Measurements from ENCODE around the gene ANKMY1. TPM values are rescaled to one million over a fixed set of nuclear protein-coding genes. Genes with fewer than 3 reads are reported as not detected.

ANKMY1 gene
- total and polyA plus RNA-seq, 4 donors, result 7.8 to 27.5 (median 13.4) TPM

DNA sequence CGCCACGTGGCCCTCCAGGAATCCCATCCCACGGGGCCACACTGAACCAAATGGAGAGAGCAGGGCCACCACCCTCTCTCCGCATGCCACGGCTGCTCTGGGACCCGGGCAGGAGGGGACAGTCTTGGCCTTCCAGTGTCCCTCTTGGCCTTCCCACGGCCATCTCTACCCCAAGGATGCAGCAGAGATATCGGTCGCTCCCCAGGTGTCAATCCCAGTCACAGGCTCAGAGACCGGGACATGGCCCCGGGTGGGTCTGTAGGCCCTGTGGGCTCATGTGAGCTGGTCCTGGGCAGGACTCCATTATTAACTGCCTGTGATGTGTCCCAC is 44.0 kb upstream of the ANKMY1 start:
- DNase-seq (ENCODE audit: low read depth in 4 of 6, low spot score in 6 of 6), result no peak
- Histone ChIP-seq H3K27ac (ENCODE audit: low read depth, low read length) (no peak overlapping the region), H3K4me1 (ENCODE audit: control insufficient read depth, insufficient read depth, low read length) (peaks cover 14% of the 10 kb centered on the region), H3K27me3 (ENCODE audit: control insufficient read depth, insufficient read depth, low read length) (no peaks in the 10 kb centered on the region), H3K9me3 (ENCODE audit: control insufficient read depth, insufficient read depth, low read length) (no peaks in the 10 kb centered on the region), H3K4me3 (ENCODE audit: low read depth, low read length) (no peak overlapping the region), H3K36me3 (ENCODE audit: control insufficient read depth, insufficient read depth, low read length) (peaks cover 72% of the 10 kb centered on the region)
- WGBS (ENCODE audit: insufficient coverage), result 91% methylated on average over 11 of the region's 11 CpGs

DNA sequence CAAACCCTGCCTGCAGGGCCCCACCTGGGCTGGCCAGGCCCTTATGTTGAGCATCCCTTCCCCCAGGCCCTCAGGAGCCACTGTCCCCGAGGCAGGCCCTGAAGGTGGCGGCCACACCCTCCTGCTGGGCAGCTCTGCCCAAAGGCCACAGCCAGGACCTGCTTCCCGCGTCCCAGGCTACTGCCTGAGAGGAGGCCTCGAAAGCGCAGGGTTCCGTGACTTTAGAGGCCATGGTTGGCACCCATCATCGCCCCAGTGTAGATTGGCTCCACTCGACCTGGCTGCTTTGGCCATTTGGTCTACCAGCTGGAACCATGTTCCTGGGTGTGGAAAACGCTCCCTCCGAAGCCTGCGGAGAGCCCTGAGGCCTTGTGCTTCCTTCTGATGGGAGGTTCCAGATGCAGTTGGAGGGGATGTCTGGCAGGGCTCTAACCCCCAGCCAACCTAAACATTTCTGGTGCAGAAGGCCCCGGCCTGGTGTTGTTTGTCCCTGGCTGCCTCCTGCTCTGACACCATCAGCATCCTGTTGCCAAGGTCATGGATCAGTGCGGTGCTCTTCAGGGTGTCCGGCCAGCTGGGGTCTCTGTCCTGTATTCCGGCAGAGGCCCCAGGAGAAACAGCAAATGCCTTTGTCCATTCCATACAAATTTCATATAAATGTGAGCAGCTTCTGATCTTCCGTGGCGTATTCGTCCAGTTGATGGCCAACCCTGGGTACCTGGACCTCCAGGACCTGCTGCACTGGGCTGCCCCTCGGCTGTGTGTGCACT is 43.5 kb upstream of the ANKMY1 start:
- H3K27ac ChIP-seq (ENCODE audit: low read depth, low read length), result no peak overlapping the region
- 86% methylated on average over 20 of the region's 20 CpGs for WGBS (ENCODE audit: insufficient coverage)
- no peaks in the 10 kb centered on the region for H3K9me3 ChIP-seq (ENCODE audit: control insufficient read depth, insufficient read depth, low read length)
- peaks cover 19% of the 10 kb centered on the region for H3K4me1 ChIP-seq (ENCODE audit: control insufficient read depth, insufficient read depth, low read length)
- no peak for DNase-seq (ENCODE audit: low read depth in 4 of 6, low spot score in 6 of 6)
- peaks cover 78% of the 10 kb centered on the region for H3K36me3 ChIP-seq (ENCODE audit: control insufficient read depth, insufficient read depth, low read length)
- no peaks in the 10 kb centered on the region for H3K27me3 ChIP-seq (ENCODE audit: control insufficient read depth, insufficient read depth, low read length)
- H3K4me3 ChIP-seq (ENCODE audit: low read depth, low read length), result no peak overlapping the region

DNA sequence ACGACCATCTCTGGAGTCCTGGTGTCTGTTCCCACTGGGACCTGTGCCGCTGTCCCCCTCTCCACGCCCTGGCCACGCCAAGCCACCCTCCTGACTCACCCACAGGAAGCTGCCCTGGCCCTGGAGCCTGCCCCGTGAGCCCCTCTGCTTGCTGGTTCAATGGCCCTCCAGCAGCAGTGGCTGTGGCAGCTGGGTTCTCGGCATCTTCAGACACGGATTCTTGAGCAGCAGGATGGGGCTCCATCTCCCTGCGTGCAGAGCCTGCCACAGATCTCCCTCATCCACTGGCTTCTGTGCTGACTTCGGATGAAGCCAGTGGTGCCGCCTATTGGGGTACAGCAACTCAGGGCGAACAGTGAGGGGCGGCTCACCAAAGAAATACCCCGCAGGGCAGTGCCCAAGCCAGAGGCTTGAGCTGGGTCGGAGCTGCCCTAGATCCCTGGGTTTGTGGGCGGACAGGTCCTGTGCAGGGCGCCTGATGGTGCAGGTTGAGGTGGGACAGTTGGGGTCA is 42.7 kb upstream of the ANKMY1 start:
- 95% methylated on average over 16 of the region's 16 CpGs for WGBS (ENCODE audit: insufficient coverage)
- Histone ChIP-seq H3K4me1 (ENCODE audit: control insufficient read depth, insufficient read depth, low read length) (peaks cover 26% of the 10 kb centered on the region), H3K36me3 (ENCODE audit: control insufficient read depth, insufficient read depth, low read length) (peaks cover 85% of the 10 kb centered on the region), H3K4me3 (ENCODE audit: low read depth, low read length) (no peak overlapping the region), H3K9me3 (ENCODE audit: control insufficient read depth, insufficient read depth, low read length) (no peaks in the 10 kb centered on the region), H3K27me3 (ENCODE audit: control insufficient read depth, insufficient read depth, low read length) (no peaks in the 10 kb centered on the region), H3K27ac (ENCODE audit: low read depth, low read length) (no peak overlapping the region)
- DNase-seq (ENCODE audit: low read depth in 4 of 6, low spot score in 6 of 6), result no peak

DNA sequence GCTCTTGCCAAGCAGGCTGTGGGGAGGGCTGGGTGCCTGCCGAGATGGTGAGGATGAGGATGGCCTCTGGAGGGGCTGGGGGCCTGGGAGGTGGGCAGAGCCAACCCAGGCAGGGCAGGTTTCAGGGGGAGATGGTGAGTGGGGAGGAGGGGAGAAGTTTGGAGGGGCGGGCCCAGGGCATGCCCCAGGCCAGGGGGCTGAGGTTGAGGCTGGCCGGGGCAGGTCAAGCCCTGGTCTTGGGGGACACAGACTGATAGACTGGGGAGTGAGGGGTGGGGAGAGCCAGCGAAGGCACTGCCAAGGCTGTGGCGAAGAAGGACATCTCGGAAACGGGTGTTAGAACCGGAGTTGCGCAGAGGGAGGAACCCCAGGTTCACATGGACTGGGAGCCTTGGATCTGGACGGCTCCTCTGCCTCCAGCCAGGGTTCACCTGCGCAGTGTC is 41.4 kb upstream of the ANKMY1 start:
- 97% methylated on average over 9 of the region's 11 CpGs for WGBS (ENCODE audit: insufficient coverage)
- peaks cover 32% of the 10 kb centered on the region for H3K4me1 ChIP-seq (ENCODE audit: control insufficient read depth, insufficient read depth, low read length)
- DNase-seq (ENCODE audit: low read depth in 4 of 6, low spot score in 6 of 6), result no peak
- H3K27me3 ChIP-seq (ENCODE audit: control insufficient read depth, insufficient read depth, low read length), result no peaks in the 10 kb centered on the region
- peaks cover 98% of the 10 kb centered on the region for H3K36me3 ChIP-seq (ENCODE audit: control insufficient read depth, insufficient read depth, low read length)
- H3K9me3 ChIP-seq (ENCODE audit: control insufficient read depth, insufficient read depth, low read length), result no peaks in the 10 kb centered on the region
- no peak overlapping the region for H3K4me3 ChIP-seq (ENCODE audit: low read depth, low read length)
- no peak overlapping the region for H3K27ac ChIP-seq (ENCODE audit: low read depth, low read length)

DNA sequence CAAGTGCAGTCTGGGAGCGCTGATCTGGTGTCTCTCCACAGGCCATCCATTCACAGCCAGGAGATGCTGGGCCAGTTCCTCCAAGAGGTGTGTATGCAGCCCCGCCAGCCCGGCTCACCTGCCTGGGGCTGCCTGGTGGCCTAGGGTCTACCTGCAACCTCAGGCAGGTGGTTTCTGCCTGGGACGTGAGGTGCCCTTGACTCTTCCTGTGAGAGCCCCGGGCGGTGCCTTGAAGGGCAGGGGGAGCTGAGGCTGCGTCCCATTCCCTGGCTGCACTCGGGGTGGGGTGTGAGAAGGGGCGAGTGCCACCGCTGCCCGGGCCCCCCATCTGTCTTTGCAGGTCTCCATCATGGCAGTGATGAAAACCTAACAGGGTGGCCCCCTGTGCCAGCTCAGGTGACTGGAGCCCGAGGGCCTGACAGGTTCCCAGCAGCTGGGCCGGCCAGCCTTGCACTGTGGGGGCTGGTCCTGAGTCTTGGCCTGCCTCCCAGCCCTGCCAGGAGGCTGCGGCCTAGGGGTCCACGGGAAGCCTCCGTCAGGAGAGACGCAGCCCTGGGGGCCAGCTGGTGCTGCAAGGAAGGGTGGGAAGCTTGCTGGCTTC is 40.6 kb upstream of the ANKMY1 start:
- Histone ChIP-seq H3K36me3 (ENCODE audit: control insufficient read depth, insufficient read depth, low read length) (peaks cover 98% of the 10 kb centered on the region), H3K9me3 (ENCODE audit: control insufficient read depth, insufficient read depth, low read length) (no peaks in the 10 kb centered on the region), H3K27me3 (ENCODE audit: control insufficient read depth, insufficient read depth, low read length) (no peaks in the 10 kb centered on the region), H3K4me3 (ENCODE audit: low read depth, low read length) (no peak overlapping the region), H3K27ac (ENCODE audit: low read depth, low read length) (no peak overlapping the region), H3K4me1 (ENCODE audit: control insufficient read depth, insufficient read depth, low read length) (peaks cover 38% of the 10 kb centered on the region)
- WGBS (ENCODE audit: insufficient coverage), result 93% methylated on average over 17 of the region's 17 CpGs
- no peak for DNase-seq (ENCODE audit: low read depth in 4 of 6, low spot score in 6 of 6)

DNA sequence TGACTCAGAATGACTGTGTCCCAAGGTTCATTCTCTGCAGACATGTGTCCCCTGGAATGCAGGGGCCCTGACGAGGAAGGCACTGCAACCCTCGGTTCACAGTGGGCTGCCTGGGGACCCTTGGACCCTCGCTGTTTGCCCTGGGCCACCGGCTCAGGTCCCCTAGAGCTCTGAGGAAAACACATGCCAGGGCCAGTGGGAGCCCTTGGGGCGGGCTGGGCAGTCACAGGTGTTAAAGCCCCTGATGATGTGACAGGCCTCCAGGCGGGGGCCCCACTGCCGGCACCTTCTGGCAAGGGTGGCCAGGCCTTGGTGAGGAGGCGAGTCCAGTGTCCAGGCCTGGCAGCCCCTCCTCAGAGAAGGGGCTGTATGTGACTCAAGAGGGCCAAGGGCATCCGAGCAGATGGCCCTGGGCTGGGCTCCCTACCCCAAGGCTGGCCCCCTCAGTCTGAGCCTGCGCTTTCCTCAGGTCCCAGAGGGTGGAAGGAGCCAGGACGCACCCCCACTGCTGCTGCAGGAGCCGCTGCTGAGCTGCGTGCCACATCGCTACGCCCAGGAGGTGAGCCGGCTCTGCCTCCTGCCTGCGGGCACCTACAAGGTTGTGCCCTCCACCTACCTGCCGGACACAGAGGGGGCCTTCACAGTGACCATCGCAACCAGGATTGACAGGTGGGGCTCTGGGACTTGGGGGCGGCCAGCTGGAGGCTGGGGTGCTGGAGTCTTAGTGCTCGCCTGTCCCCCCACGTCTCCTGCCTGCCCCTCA is 39.8 kb upstream of the ANKMY1 start:
- 89% methylated on average over 22 of the region's 22 CpGs for WGBS (ENCODE audit: insufficient coverage)
- no peak overlapping the region for H3K27ac ChIP-seq (ENCODE audit: low read depth, low read length)
- peaks cover 98% of the 10 kb centered on the region for H3K36me3 ChIP-seq (ENCODE audit: control insufficient read depth, insufficient read depth, low read length)
- DNase-seq (ENCODE audit: low read depth in 4 of 6, low spot score in 6 of 6), result no peak
- no peaks in the 10 kb centered on the region for H3K9me3 ChIP-seq (ENCODE audit: control insufficient read depth, insufficient read depth, low read length)
- H3K27me3 ChIP-seq (ENCODE audit: control insufficient read depth, insufficient read depth, low read length), result no peaks in the 10 kb centered on the region
- H3K4me3 ChIP-seq (ENCODE audit: low read depth, low read length), result no peak overlapping the region
- H3K4me1 ChIP-seq (ENCODE audit: control insufficient read depth, insufficient read depth, low read length), result peaks cover 41% of the 10 kb centered on the region

DNA sequence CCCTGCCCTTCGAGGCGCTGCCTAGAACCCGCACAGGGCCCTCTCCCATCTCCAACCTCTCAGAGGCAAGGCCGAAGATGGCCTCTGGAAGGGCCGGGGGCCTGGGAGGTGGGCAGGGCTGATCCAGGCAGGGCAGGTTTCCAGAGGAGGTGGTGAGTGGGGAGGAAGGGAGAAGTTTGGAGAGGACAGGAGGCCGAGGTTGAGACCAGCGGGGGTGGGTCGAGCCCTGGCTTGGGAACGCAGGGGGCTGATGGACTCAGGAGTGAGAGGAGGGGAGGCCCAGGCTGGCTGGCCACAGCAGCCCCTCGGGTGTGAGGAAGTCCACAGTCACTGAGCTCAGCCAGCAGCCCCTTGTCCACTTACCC is 39.2 kb upstream of the ANKMY1 start:
- 95% methylated on average over 5 of the region's 10 CpGs for WGBS (ENCODE audit: insufficient coverage)
- no peak for DNase-seq (ENCODE audit: low read depth in 4 of 6, low spot score in 6 of 6)
- peaks cover 98% of the 10 kb centered on the region for H3K36me3 ChIP-seq (ENCODE audit: control insufficient read depth, insufficient read depth, low read length)
- no peaks in the 10 kb centered on the region for H3K27me3 ChIP-seq (ENCODE audit: control insufficient read depth, insufficient read depth, low read length)
- H3K9me3 ChIP-seq (ENCODE audit: control insufficient read depth, insufficient read depth, low read length), result no peaks in the 10 kb centered on the region
- no peak overlapping the region for H3K27ac ChIP-seq (ENCODE audit: low read depth, low read length)
- H3K4me1 ChIP-seq (ENCODE audit: control insufficient read depth, insufficient read depth, low read length), result peaks cover 41% of the 10 kb centered on the region
- H3K4me3 ChIP-seq (ENCODE audit: low read depth, low read length), result no peak overlapping the region

DNA sequence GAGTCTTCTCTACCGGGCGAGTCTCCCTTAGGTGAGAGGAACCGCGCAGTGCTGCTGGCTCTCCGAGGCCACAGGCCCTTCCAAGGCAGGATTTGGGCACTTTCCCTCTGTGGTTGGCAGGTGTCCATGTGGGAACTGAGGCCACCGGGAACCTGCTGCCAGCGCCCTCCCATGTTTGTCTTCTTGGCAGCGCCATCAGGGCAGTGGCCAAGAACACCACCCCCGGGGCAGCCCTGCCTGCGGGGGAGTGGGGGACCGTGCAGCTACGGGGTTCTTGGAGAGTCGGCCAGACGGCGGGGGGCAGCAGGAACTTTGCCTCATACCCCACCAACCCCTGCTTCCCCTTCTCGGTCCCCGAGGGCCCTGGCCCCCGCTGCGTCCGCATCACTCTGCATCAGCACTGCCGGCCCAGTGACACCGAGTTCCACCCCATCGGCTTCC is 38.7 kb upstream of the ANKMY1 start:
- H3K9me3 ChIP-seq (ENCODE audit: control insufficient read depth, insufficient read depth, low read length), result no peaks in the 10 kb centered on the region
- no peaks in the 10 kb centered on the region for H3K27me3 ChIP-seq (ENCODE audit: control insufficient read depth, insufficient read depth, low read length)
- H3K4me1 ChIP-seq (ENCODE audit: control insufficient read depth, insufficient read depth, low read length), result peaks cover 41% of the 10 kb centered on the region
- H3K27ac ChIP-seq (ENCODE audit: low read depth, low read length), result no peak overlapping the region
- WGBS (ENCODE audit: insufficient coverage), result 74% methylated on average over 16 of the region's 23 CpGs
- DNase-seq (ENCODE audit: low read depth in 4 of 6, low spot score in 6 of 6), result peak in 3 of 6 donors; percentile 32 to 80 (median 43)
- no peak overlapping the region for H3K4me3 ChIP-seq (ENCODE audit: low read depth, low read length)
- peaks cover 98% of the 10 kb centered on the region for H3K36me3 ChIP-seq (ENCODE audit: control insufficient read depth, insufficient read depth, low read length)

DNA sequence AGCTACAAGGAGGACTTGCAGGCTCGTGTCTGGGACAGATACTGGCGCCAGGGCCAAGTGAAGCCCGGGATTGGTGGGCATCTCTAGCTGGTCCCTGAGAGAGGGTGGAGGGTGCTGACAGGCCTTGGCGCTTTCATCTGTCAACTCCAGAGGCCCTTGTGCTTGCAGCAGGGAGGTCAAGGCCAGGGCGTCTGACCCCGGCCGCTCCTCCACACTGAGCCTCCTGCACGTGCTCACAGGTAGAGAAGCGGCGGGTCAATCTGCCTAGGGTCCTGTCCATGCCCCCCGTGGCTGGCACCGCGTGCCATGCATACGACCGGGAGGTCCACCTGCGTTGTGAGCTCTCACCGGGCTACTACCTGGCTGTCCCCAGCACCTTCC is 38.3 kb upstream of the ANKMY1 start:
- Histone ChIP-seq H3K9me3 (ENCODE audit: control insufficient read depth, insufficient read depth, low read length) (no peaks in the 10 kb centered on the region), H3K4me1 (ENCODE audit: control insufficient read depth, insufficient read depth, low read length) (peaks cover 41% of the 10 kb centered on the region), H3K36me3 (ENCODE audit: control insufficient read depth, insufficient read depth, low read length) (peaks cover 98% of the 10 kb centered on the region), H3K27ac (ENCODE audit: low read depth, low read length) (no peak overlapping the region), H3K27me3 (ENCODE audit: control insufficient read depth, insufficient read depth, low read length) (no peaks in the 10 kb centered on the region), H3K4me3 (ENCODE audit: low read depth, low read length) (no peak overlapping the region)
- no peak for DNase-seq (ENCODE audit: low read depth in 4 of 6, low spot score in 6 of 6)
- 88% methylated on average over 17 of the region's 17 CpGs for whole genome bisulfite sequencing (ENCODE audit: insufficient coverage)

All from spinal cord (tissue), 10 donors.